ENCODE measurements around the gene PPP2R5E.

PPP2R5E gene

GRCh38 chr14:63573581-63573980 lies 30.4 kb upstream of the PPP2R5E start:
- TF ChIP-seq CTCF (IDR thresholded peaks at IDR 0.05; ENCODE audit: low read length) (no peak), EZH2 (IDR thresholded peaks at IDR 0.05; ENCODE audit: borderline replicate concordance, low read length) (no peak)
- no peak overlapping the region for H3K27ac ChIP-seq (ENCODE audit: low read depth, low read length, poor library complexity, severe bottlenecking)
- no peaks in the 10 kb centered on the region for H3K36me3 ChIP-seq (ENCODE audit: insufficient read depth, low read length)
- H3K9me2 ChIP-seq (ENCODE audit: low read depth, low read length) = no peaks in the 10 kb centered on the region
- H3F3A ChIP-seq (ENCODE audit: insufficient read depth, low read length) = no peaks in the 10 kb centered on the region
- no peak overlapping the region for H3K4me2 ChIP-seq (ENCODE audit: low read length)
- no peaks in the 10 kb centered on the region for H3K9me3 ChIP-seq (ENCODE audit: low read length)
- no peak overlapping the region for H2AFZ ChIP-seq (ENCODE audit: low read length)
- H3K27me3 ChIP-seq (ENCODE audit: insufficient read depth, low read length) = no peaks in the 10 kb centered on the region
- no peak overlapping the region for H3K4me3 ChIP-seq (ENCODE audit: low read depth, low read length, poor library complexity, severe bottlenecking)
- H3K9ac ChIP-seq (ENCODE audit: low read length) = no peak overlapping the region
- H3K79me2 ChIP-seq (ENCODE audit: insufficient read depth, low read length) = no peaks in the 10 kb centered on the region
- H3K4me1 ChIP-seq (ENCODE audit: insufficient read depth, low read length, severe bottlenecking) = no peaks in the 10 kb centered on the region
- H4K20me1 ChIP-seq (ENCODE audit: insufficient read depth, low read length) = no peaks in the 10 kb centered on the region

GRCh38 chr14:63565448-63565847 lies 22.3 kb upstream of the PPP2R5E start:
- H4K20me1 ChIP-seq (ENCODE audit: insufficient read depth, low read length) = no peaks in the 10 kb centered on the region
- H3K27ac ChIP-seq (ENCODE audit: low read depth, low read length, poor library complexity, severe bottlenecking) = no peak overlapping the region
- H3K36me3 ChIP-seq (ENCODE audit: insufficient read depth, low read length) = no peaks in the 10 kb centered on the region
- no peak overlapping the region for H3K9ac ChIP-seq (ENCODE audit: low read length)
- H3K4me3 ChIP-seq (ENCODE audit: low read depth, low read length, poor library complexity, severe bottlenecking) = no peak overlapping the region
- no peak overlapping the region for H3K4me2 ChIP-seq (ENCODE audit: low read length)
- H2AFZ ChIP-seq (ENCODE audit: low read length) = no peak overlapping the region
- H3K79me2 ChIP-seq (ENCODE audit: insufficient read depth, low read length) = no peaks in the 10 kb centered on the region
- H3K9me3 ChIP-seq (ENCODE audit: low read length) = no peaks in the 10 kb centered on the region
- H3K4me1 ChIP-seq (ENCODE audit: insufficient read depth, low read length, severe bottlenecking) = no peaks in the 10 kb centered on the region
- no peaks in the 10 kb centered on the region for H3K9me2 ChIP-seq (ENCODE audit: low read depth, low read length)
- TF ChIP-seq CTCF (IDR thresholded peaks at IDR 0.05; ENCODE audit: low read length) (no peak), EZH2 (IDR thresholded peaks at IDR 0.05; ENCODE audit: borderline replicate concordance, low read length) (no peak)
- H3K27me3 ChIP-seq (ENCODE audit: insufficient read depth, low read length) = no peaks in the 10 kb centered on the region
- H3F3A ChIP-seq (ENCODE audit: insufficient read depth, low read length) = no peaks in the 10 kb centered on the region

GRCh38 chr14:63564318-63564717 lies 21.1 kb upstream of the PPP2R5E start:
- Histone ChIP-seq H3K9me2 (ENCODE audit: low read depth, low read length) (no peaks in the 10 kb centered on the region), H3F3A (ENCODE audit: insufficient read depth, low read length) (no peaks in the 10 kb centered on the region), H3K4me2 (ENCODE audit: low read length) (no peak overlapping the region), H3K9ac (ENCODE audit: low read length) (no peak overlapping the region), H3K4me1 (ENCODE audit: insufficient read depth, low read length, severe bottlenecking) (no peaks in the 10 kb centered on the region), H4K20me1 (ENCODE audit: insufficient read depth, low read length) (no peaks in the 10 kb centered on the region), H2AFZ (ENCODE audit: low read length) (no peak overlapping the region), H3K27me3 (ENCODE audit: insufficient read depth, low read length) (no peaks in the 10 kb centered on the region), H3K79me2 (ENCODE audit: insufficient read depth, low read length) (no peaks in the 10 kb centered on the region), H3K9me3 (ENCODE audit: low read length) (no peaks in the 10 kb centered on the region), H3K4me3 (ENCODE audit: low read depth, low read length, poor library complexity, severe bottlenecking) (no peak overlapping the region), H3K36me3 (ENCODE audit: insufficient read depth, low read length) (no peaks in the 10 kb centered on the region), H3K27ac (ENCODE audit: low read depth, low read length, poor library complexity, severe bottlenecking) (no peak overlapping the region)
- TF ChIP-seq EZH2 (IDR thresholded peaks at IDR 0.05; ENCODE audit: borderline replicate concordance, low read length) (no peak), CTCF (IDR thresholded peaks at IDR 0.05; ENCODE audit: low read length) (no peak)

Measured in OCI-LY1 (cell line).